B cell (primary cell): ENCODE results near the gene BUB1B. TPM values are rescaled to one million over a fixed set of nuclear protein-coding genes. Genes with fewer than 3 reads are reported as not detected.

Experiments
- ATAC-seq: fragments of 200-7000 bp; cut with Tn5 transposase; one replicate; pipeline ENCODE4 v1.10.0; 2021; ENCODE audit warnings: low read depth, mild to moderate bottlenecking, moderate number of reproducible peaks, moderate library complexity
- CTCF ChIA-PET: fragments of 350-600 bp; sonication (Branson Sonifier 250); formaldehyde crosslinking; loops from one replicate; lab custom pipeline; 2021; ENCODE audit warnings: antibody characterized with exemption, inconsistent platforms; lab: Charles Lee
- POLR2A ChIA-PET: fragments of 350-600 bp; sonication (Branson Sonifier 250); formaldehyde crosslinking; loops from one replicate; lab custom pipeline; 2021; ENCODE audit warnings: antibody characterized with exemption; lab: Charles Lee
- DNase-seq: peaks from one replicate; pipeline ENCODE4 v3.0.0; 2013
- H2AFZ ChIP-seq: 2 replicates; pipeline ENCODE4 v1.6.1; 2012; ENCODE audit warnings: mild to moderate bottlenecking, low read depth, low read length; ENCODE audit not compliant: insufficient read depth, poor library complexity, severe bottlenecking
- H3K27ac ChIP-seq, 2 donors: 1 replicate in 1 of 2; 2 replicates in 1 of 2; pipeline ENCODE4 v1.5.1; 2012 to 2013; ENCODE audit warnings: low read length in 2 of 2, mild to moderate bottlenecking in 2 of 2, moderate library complexity in 1 of 2
- H3K27me3 ChIP-seq, 4 experiments: fragments of 200-600 bp in 1 of 4; sonication (generic) in 1 of 4; replicated peaks in 1 of 4; 1 replicate in 2 of 4; 2 replicates in 2 of 4; pipeline versions ENCODE4 v1.6.1 to v1.7.0; 2013 to 2016; ENCODE audit warnings: low read length in 3 of 4, mild to moderate bottlenecking in 2 of 4, mixed read lengths in 1 of 4, moderate library complexity in 1 of 4; ENCODE audit not compliant: insufficient read depth in 4 of 4, control insufficient read depth in 3 of 4; ENCODE audit errors: control extremely low read depth in 1 of 4
- H3K36me3 ChIP-seq, 2 experiments: replicated peaks in 1 of 2; 1 replicate in 1 of 2; 2 replicates in 1 of 2; pipeline versions ENCODE4 v1.6.1 to v1.7.1; 2013; ENCODE audit warnings: low read length in 1 of 2; ENCODE audit not compliant: insufficient read depth in 2 of 2, control insufficient read depth in 1 of 2; ENCODE audit errors: control extremely low read depth in 1 of 2, extremely low read depth in 1 of 2
- H3K4me1 ChIP-seq, 2 donors: fragments of 200-600 bp in 1 of 2; sonication (generic) in 1 of 2; 1 replicate in 1 of 2; 2 replicates in 1 of 2; pipeline versions ENCODE4 v1.5.1 to v1.6.1; 2013 to 2017; ENCODE audit warnings: low read length in 2 of 2; ENCODE audit not compliant: control insufficient read depth in 2 of 2, insufficient read depth in 2 of 2
- H3K4me2 ChIP-seq: replicated peaks from 2 replicates; pipeline ENCODE3; 2012; ENCODE audit warnings: mild to moderate bottlenecking, low read depth, low read length; ENCODE audit not compliant: poor library complexity, severe bottlenecking
- H3K4me3 ChIP-seq, 5 experiments: fragments of 200-600 bp in 1 of 5; sonication (generic) in 1 of 5; 1 replicate in 3 of 5; 2 replicates in 2 of 5; pipeline versions ENCODE4 v1.5.1 to v1.7.0; 2011 to 2016; ENCODE audit warnings: low read length in 4 of 5, mild to moderate bottlenecking in 4 of 5, low read depth in 2 of 5, control low read depth in 1 of 5, moderate library complexity in 1 of 5; ENCODE audit not compliant: insufficient read depth in 1 of 5; ENCODE audit errors: control extremely low read depth in 1 of 5, extremely low read depth in 1 of 5
- H3K79me2 ChIP-seq: fragments of 200-600 bp; sonication (generic); one replicate; pipeline ENCODE4 v1.6.0; 2016; ENCODE audit warnings: low read length; ENCODE audit not compliant: control insufficient read depth, insufficient read depth
- H3K9ac ChIP-seq: fragments of 200-600 bp; sonication (generic); 2 replicates; pipeline ENCODE4 v1.6.1; 2017; ENCODE audit warnings: mild to moderate bottlenecking, low read length, moderate library complexity
- H3K9me3 ChIP-seq, 3 donors: one replicate each; pipeline versions ENCODE4 v1.6.1 to v1.7.1; 2013; ENCODE audit warnings: low read length in 2 of 3; ENCODE audit not compliant: control insufficient read depth in 2 of 3, insufficient read depth in 1 of 3; ENCODE audit errors: control extremely low read depth in 1 of 3
- H4K20me1 ChIP-seq: 2 replicates; pipeline ENCODE4 v1.6.0; 2012; ENCODE audit warnings: mild to moderate bottlenecking, low read length; ENCODE audit not compliant: insufficient read depth, control insufficient read depth, poor library complexity, severe bottlenecking
- H3K27ac Mint-ChIP-seq: one replicate; pipeline ENCODE4 v1.8.0; 2021; ENCODE audit warnings: mixed read lengths
- H3K27me3 Mint-ChIP-seq: one replicate; pipeline ENCODE4 v1.8.0; 2021; ENCODE audit warnings: mixed read lengths
- H3K4me1 Mint-ChIP-seq: one replicate; pipeline ENCODE4 v1.8.0; 2021; ENCODE audit warnings: mixed read lengths
- H3K4me3 Mint-ChIP-seq: one replicate; pipeline ENCODE4 v1.8.0; 2021; ENCODE audit warnings: mixed read lengths
- H3K9me3 Mint-ChIP-seq: one replicate; pipeline ENCODE4 v1.8.0; 2022; ENCODE audit warnings: mixed read lengths; ENCODE audit not compliant: insufficient read depth
- EZH2 ChIP-seq: IDR thresholded peaks from 2 replicates; pipeline ENCODE4 v1.6.1; 2012; ENCODE audit warnings: borderline replicate concordance, low read depth, mild to moderate bottlenecking, moderate library complexity, low read length; ENCODE audit not compliant: insufficient read depth, poor library complexity, severe bottlenecking
- WGBS: methylation state at CpG from one replicate; pipeline ENCODE4 v1.1.5; 2013; ENCODE audit warnings: missing lambda C conversion rate; ENCODE audit not compliant: insufficient coverage; 5-methylcytosine and 5-hydroxymethylcytosine counted together
- intact Hi-C: fragments of 100-400 bp; cut with micrococcal nuclease; formaldehyde crosslinking; loops from one replicate; pipeline ENCODE4 v1.10.0; 2022
- polyA plus RNA-seq: library from polyadenylated mRNA; depleted of rRNA; stranded (reverse); fragments of >200 nt; gene quantifications from 2 replicates; pipeline ENCODE4 v1.2.3, GENCODE V29; 2012
- total RNA-seq, 2 donors: library from RNA; stranded (reverse); fragments of 120-200 nt in 1 of 2; gene quantifications; 1 replicate in 1 of 2; 2 replicates in 1 of 2; pipeline versions ENCODE4 v1.2.3 to v1.2.4, GENCODE V29; 2013 to 2022
- TF ChIP-seq, protein P1 (sequence below): fragments of 200-600 bp; IDR thresholded peaks from one replicate; pipeline ENCODE4 v1.8.0; 2022; ENCODE audit warnings: antibody characterized with exemption, mild to moderate bottlenecking

BUB1B gene
- total and polyA plus RNA-seq, 2 donors (not counting 1 experiment from before 2014, with no cell fraction given): 0.70 to 4.4 TPM

DNA sequence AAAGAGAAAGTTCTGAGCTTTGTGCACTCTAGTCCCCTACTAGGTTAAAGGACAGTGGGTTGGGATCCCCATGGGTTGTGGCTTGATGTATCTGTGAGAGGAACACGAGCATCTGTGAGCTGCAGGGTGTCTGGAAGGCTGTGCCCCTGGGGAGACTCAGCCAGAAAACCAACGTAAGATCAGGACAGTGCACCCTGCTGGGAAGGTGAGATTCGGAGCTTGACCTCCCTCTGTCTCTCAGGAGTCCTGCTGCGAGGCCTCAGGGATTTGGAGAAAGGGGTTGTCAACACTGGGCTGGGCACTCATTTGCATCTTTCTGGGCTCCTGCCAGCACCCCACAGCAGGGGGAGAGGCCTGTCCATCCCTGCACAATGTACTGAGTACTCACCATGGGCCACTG lies 106.8 kb downstream of the BUB1B start:
- H3K4me1 ChIP-seq: no peaks in the 10 kb centered on the region
- no peak overlapping the region for H3K9ac ChIP-seq
- 68% methylated on average over 4 of the region's 4 CpGs for WGBS
- H3K27ac ChIP-seq: no peak overlapping the region
- DNase-seq (no peak), ATAC-seq (no peak)
- intact Hi-C loops: no loop called here
- H3K27me3 ChIP-seq: no peaks in the 10 kb centered on the region
- H4K20me1 ChIP-seq: no peaks in the 10 kb centered on the region
- no peak overlapping the region for H3K4me3 Mint-ChIP-seq
- no peak overlapping the region for H3K4me2 ChIP-seq
- no peaks in the 10 kb centered on the region for H3K4me1 Mint-ChIP-seq
- ChIA-PET CTCF (interaction anchor here (0.8 to 3.3 kb wide), 3 partner anchors 12 to 50 kb away, joined by 3 to 18 read pairs (median 4); partner anchors contain the start of gene PLCB2), POLR2A (no interaction called here)
- no peaks in the 10 kb centered on the region for H3K9me3 Mint-ChIP-seq
- no peak overlapping the region for H2AFZ ChIP-seq
- TF ChIP-seq, protein P1, sequence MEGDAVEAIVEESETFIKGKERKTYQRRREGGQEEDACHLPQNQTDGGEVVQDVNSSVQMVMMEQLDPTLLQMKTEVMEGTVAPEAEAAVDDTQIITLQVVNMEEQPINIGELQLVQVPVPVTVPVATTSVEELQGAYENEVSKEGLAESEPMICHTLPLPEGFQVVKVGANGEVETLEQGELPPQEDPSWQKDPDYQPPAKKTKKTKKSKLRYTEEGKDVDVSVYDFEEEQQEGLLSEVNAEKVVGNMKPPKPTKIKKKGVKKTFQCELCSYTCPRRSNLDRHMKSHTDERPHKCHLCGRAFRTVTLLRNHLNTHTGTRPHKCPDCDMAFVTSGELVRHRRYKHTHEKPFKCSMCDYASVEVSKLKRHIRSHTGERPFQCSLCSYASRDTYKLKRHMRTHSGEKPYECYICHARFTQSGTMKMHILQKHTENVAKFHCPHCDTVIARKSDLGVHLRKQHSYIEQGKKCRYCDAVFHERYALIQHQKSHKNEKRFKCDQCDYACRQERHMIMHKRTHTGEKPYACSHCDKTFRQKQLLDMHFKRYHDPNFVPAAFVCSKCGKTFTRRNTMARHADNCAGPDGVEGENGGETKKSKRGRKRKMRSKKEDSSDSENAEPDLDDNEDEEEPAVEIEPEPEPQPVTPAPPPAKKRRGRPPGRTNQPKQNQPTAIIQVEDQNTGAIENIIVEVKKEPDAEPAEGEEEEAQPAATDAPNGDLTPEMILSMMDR: no peak
- TF ChIP-seq EZH2: no peak
- H3K27ac Mint-ChIP-seq: no peak overlapping the region
- no peak overlapping the region for H3K4me3 ChIP-seq
- no peaks in the 10 kb centered on the region for H3K79me2 ChIP-seq
- no peaks in the 10 kb centered on the region for H3K27me3 Mint-ChIP-seq
- H3K36me3 ChIP-seq: no peaks in the 10 kb centered on the region
- no peaks in the 10 kb centered on the region for H3K9me3 ChIP-seq

DNA sequence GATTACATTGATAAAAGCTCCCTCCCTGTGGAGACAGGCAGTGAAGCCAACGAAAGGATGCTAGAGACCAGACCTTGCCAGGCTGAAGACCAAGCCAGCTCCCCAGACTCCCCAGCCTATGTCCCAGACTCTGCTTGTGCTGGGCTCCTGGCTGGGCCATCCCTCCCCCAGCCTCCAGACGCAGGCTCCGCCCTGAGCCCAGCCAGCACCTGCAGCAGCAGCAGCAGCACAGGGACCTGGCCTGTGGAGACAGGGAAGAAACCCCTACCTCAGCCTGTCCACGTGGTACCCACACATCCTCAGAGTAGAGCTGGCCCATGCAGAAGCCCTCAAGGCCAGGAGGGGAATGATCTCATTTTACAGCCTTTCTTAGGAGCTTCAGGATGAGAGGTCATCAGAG lies 108.7 kb downstream of the BUB1B start:
- Histone ChIP-seq H4K20me1 (no peaks in the 10 kb centered on the region), H3K79me2 (no peaks in the 10 kb centered on the region), H3K4me3 (no peak overlapping the region), H3K4me2 (no peak overlapping the region), H3K9ac (no peak overlapping the region), H3K4me1 (no peaks in the 10 kb centered on the region), H2AFZ (no peak overlapping the region), H3K27me3 (no peaks in the 10 kb centered on the region), H3K9me3 (no peaks in the 10 kb centered on the region), H3K36me3 (no peaks in the 10 kb centered on the region), H3K27ac (no peak overlapping the region)
- Mint-ChIP-seq H3K4me1 (peaks cover 1% of the 10 kb centered on the region), H3K27ac (no peak overlapping the region), H3K4me3 (no peak overlapping the region), H3K9me3 (no peaks in the 10 kb centered on the region), H3K27me3 (peaks cover under 1% of the 10 kb centered on the region)
- no peak for ATAC-seq
- CTCF ChIA-PET: interaction anchor here (1.0 to 12.3 kb wide), 6 partner anchors 8 to 232 kb away, joined by 3 to 350 read pairs (median 11); partner anchors contain the start of gene SRP14
- intact Hi-C loops: no loop called here
- POLR2A ChIA-PET: no interaction called here
- TF ChIP-seq, protein P1: no peak
- TF ChIP-seq EZH2: no peak
- DNase-seq: no peak
- 93% methylated on average over 4 of the region's 4 CpGs for WGBS
